Measurements from ENCODE around the gene PRSS27. TPM values are rescaled to one million over a fixed set of nuclear protein-coding genes. Genes with fewer than 3 reads are reported as not detected.
"Not testable (repeated sequence)": the region's sequence is repeated elsewhere in the genome, so short reads cannot be mapped to it uniquely, and the experiment has no call there.

PRSS27 gene
- total RNA-seq, 6 donors from 2014 or later, result 0.91 to 8.1 (median 1.8) TPM

GRCh38 chr16:2687531-2688308, 32.3 kb downstream of the PRSS27 start:
- Histone ChIP-seq H3K27ac (peak overlapping the region in 2 of 4 donors; percentile 25 to 26), H3K36me3 (peaks cover 0 to 14% (median 6%) of the 10 kb centered on the region in 4 donors), H3K9me3 (no peaks in the 10 kb centered on the region), H3K27me3 (no peaks in the 10 kb centered on the region), H3K4me1 (peaks cover 16 to 49% (median 24%) of the 10 kb centered on the region in 4 donors), H3K4me3 (no peak overlapping the region)
- 82 to 91% methylated on average over 11 to 19 of the region's 19 CpGs for WGBS, 2 donors
- TF ChIP-seq EP300 (IDR thresholded peaks at IDR 0.05) (no peak), POLR2A (IDR thresholded peaks at IDR 0.05) (no peak), POLR2AphosphoS5 (IDR thresholded peaks at IDR 0.05) (no peak), CTCF (IDR thresholded peaks at IDR 0.05) (no peak)
- ATAC-seq (ENCODE audit: low FRiP score in 2 of 2) (no peak), DNase-seq (peak in 1 of 2 donors; percentile 45)

- no peak for TF ChIP-seq EP300 (IDR thresholded peaks at IDR 0.05)
- no peak for TF ChIP-seq POLR2AphosphoS5 (IDR thresholded peaks at IDR 0.05)
- no peak for TF ChIP-seq CTCF (IDR thresholded peaks at IDR 0.05)
- TF ChIP-seq POLR2A (IDR thresholded peaks at IDR 0.05), result no peak
- Histone ChIP-seq H3K4me3 (peak overlapping the region in 1 of 4 donors; percentile 20), H3K27me3 (no peaks in the 10 kb centered on the region), H3K36me3 (peaks cover 0 to 14% (median 6%) of the 10 kb centered on the region in 4 donors), H3K27ac (peak overlapping the region in 3 of 4 donors; percentile 14 to 57 (median 25)), H3K4me1 (peaks cover 16 to 44% (median 20%) of the 10 kb centered on the region in 4 donors), H3K9me3 (no peaks in the 10 kb centered on the region)
- peak; percentile 30 to 71 for DNase-seq
- peak in 1 of 2 donors; percentile 43 for ATAC-seq (ENCODE audit: low FRiP score in 2 of 2)
- 53 to 63% methylated on average over 17 to 20 of the region's 20 CpGs for WGBS, 2 donors
Observed at GRCh38 chr16:2686912-2687507, 33.0 kb downstream of the PRSS27 start.

- ATAC-seq (ENCODE audit: low FRiP score in 2 of 2), result peak in 1 of 2 donors; percentile 9
- DNase-seq, H3K9me3 ChIP-seq, H3K27me3 ChIP-seq, H3K36me3 ChIP-seq, H3K4me3 ChIP-seq, H3K27ac ChIP-seq: not testable (repeated sequence)
- WGBS, 2 donors, result no CpG with 5 or more reads among the region's 9 CpGs
- peaks cover 18 to 49% (median 26%) of the 10 kb centered on the region in 4 donors for H3K4me1 ChIP-seq
Observed at GRCh38 chr16:2686075-2686474, 33.9 kb downstream of the PRSS27 start.

- 4 to 13% methylated on average over 13 of the region's 13 CpGs for WGBS, 2 donors
- Histone ChIP-seq H3K4me3 (peak overlapping the region; percentile 86 to 99 (median 99)), H3K4me1 (peaks cover 18 to 41% (median 27%) of the 10 kb centered on the region in 4 donors), H3K27ac (peak overlapping the region; percentile 81 to 94 (median 92))
- H3K36me3 ChIP-seq; H3K9me3 ChIP-seq; ATAC-seq (ENCODE audit: low FRiP score in 2 of 2); DNase-seq; H3K27me3 ChIP-seq: not testable (repeated sequence)
Observed at GRCh38 chr16:2683041-2683440, 37.0 kb downstream of the PRSS27 start.

GRCh38 chr16:2682209-2683021, 37.6 kb downstream of the PRSS27 start, which contains the start of gene KCTD5:
KCTD5 (plus strand) TSS chr16:2682523; CDS start chr16:2682549, 26 bp downstream.
- H3K4me1 ChIP-seq, result peaks cover 14 to 35% (median 22%) of the 10 kb centered on the region in 4 donors
- DNase-seq (peak; percentile 96 to 99), ATAC-seq (ENCODE audit: low FRiP score in 2 of 2) (peak; percentile 97)
- 1% methylated on average over 39 to 45 of the region's 73 CpGs for WGBS, 2 donors
- H3K27me3 ChIP-seq, result no peaks in the 10 kb centered on the region
- H3K36me3 ChIP-seq, result no peaks in the 10 kb centered on the region
- peak within 1 kb of the TSS; percentile 86 to 99 (median 99) for H3K4me3 ChIP-seq
- TF ChIP-seq POLR2A (IDR thresholded peaks at IDR 0.05) (peak in 3 of 4 donors; percentile 81 to 95 (median 85)), POLR2AphosphoS5 (IDR thresholded peaks at IDR 0.05) (peak; percentile 98 to 99), EP300 (IDR thresholded peaks at IDR 0.05) (peak in 1 of 4 donors; percentile 64), CTCF (IDR thresholded peaks at IDR 0.05) (peak in 2 of 6 experiments; percentile 16 to 54)
- H3K27ac ChIP-seq, result peak within 1 kb of the TSS; percentile 81 to 94 (median 92)
- H3K9me3 ChIP-seq, result no peaks in the 10 kb centered on the region

- not testable (repeated sequence) for H3K9me3 ChIP-seq, H3K36me3 ChIP-seq, H3K27ac ChIP-seq, DNase-seq, H3K27me3 ChIP-seq, H3K4me3 ChIP-seq
- ATAC-seq (ENCODE audit: low FRiP score in 2 of 2), result peak in 1 of 2 donors; percentile 7
- H3K4me1 ChIP-seq, result peaks cover 11 to 27% (median 18%) of the 10 kb centered on the region in 4 donors
- 76 to 91% methylated on average over 6 to 8 of the region's 8 CpGs for WGBS, 2 donors
Observed at GRCh38 chr16:2680360-2680759, 39.7 kb downstream of the PRSS27 start.

- not testable (repeated sequence) for ATAC-seq (ENCODE audit: low FRiP score in 2 of 2); H3K27me3 ChIP-seq; H3K27ac ChIP-seq; H3K4me3 ChIP-seq; DNase-seq; H3K36me3 ChIP-seq; H3K9me3 ChIP-seq
- WGBS, 2 donors, result 76 to 80% methylated on average over 3 to 4 of the region's 4 CpGs
- H3K4me1 ChIP-seq, result peaks cover 11 to 30% (median 18%) of the 10 kb centered on the region in 4 donors
Observed at GRCh38 chr16:2679902-2680301, 40.1 kb downstream of the PRSS27 start.

Data from upper lobe of left lung (tissue), 6 donors.